PC-3 (cell line): Measurements from ENCODE around the gene ITLN1. TPM values are rescaled to one million over a fixed set of nuclear protein-coding genes. Genes with fewer than 3 reads are reported as not detected.

Source experiments
- ATAC-seq: fragments of 200-7000 bp; cut with Tn5 transposase; 2 replicates; pipeline ENCODE4 v1.9.1; 2020; ENCODE audit warnings: mild to moderate bottlenecking, moderate library complexity
- BruUV-seq: library from RNA; stranded (reverse); fragments of 400-500 nt; replicated peaks from 2 replicates; lab custom pipeline; 2021; lab: Mats Ljungman, UMichigan
- CTCF ChIA-PET: fragments of 300-600 bp; sonication (Branson Sonifier 250); formaldehyde crosslinking; loops from one replicate; lab custom pipeline; 2022; ENCODE audit warnings: antibody characterized with exemption; lab: Charles Lee
- POLR2A ChIA-PET: fragments of 300-600 bp; sonication (Branson Sonifier 250); formaldehyde crosslinking; loops from one replicate; lab custom pipeline; 2022; ENCODE audit warnings: antibody characterized with exemption; ENCODE audit not compliant: unreplicated experiment; lab: Charles Lee
- DNase-seq: peaks from one replicate; pipeline ENCODE4 v3.0.0-alpha.2; 2015
- H2AFZ ChIP-seq: fragments of 300-600 bp; sonication (generic); 2 replicates; pipeline ENCODE4 v1.6.0; 2016; ENCODE audit warnings: antibody characterized with exemption, low read length
- H3F3A ChIP-seq: fragments of 300-600 bp; sonication (generic); one replicate; pipeline ENCODE4 v1.6.0; 2017; ENCODE audit warnings: antibody characterized with exemption, low read length, control low read depth, mild to moderate bottlenecking; ENCODE audit not compliant: unreplicated experiment
- H3K27ac ChIP-seq: fragments of 300-600 bp; sonication (generic); 2 replicates; pipeline ENCODE4 v1.5.1; 2016; ENCODE audit warnings: mild to moderate bottlenecking, low read length
- H3K27me3 ChIP-seq: fragments of 300-600 bp; sonication (generic); 2 replicates; pipeline ENCODE4 v1.6.1; 2016; ENCODE audit warnings: low read length, mixed read lengths
- H3K36me3 ChIP-seq: fragments of 300-600 bp; sonication (generic); 2 replicates; pipeline ENCODE4 v1.6.1; 2016; ENCODE audit warnings: low read depth, mixed run types, low read length, mixed read lengths
- H3K4me1 ChIP-seq: fragments of 300-600 bp; sonication (generic); 2 replicates; pipeline ENCODE4 v1.5.1; 2016; ENCODE audit warnings: low read length; ENCODE audit not compliant: insufficient read depth
- H3K4me2 ChIP-seq: fragments of 300-600 bp; sonication (generic); 2 replicates; pipeline ENCODE4 v1.6.0; 2016; ENCODE audit warnings: low read length
- H3K4me3 ChIP-seq: fragments of 300-600 bp; sonication (generic); 2 replicates; pipeline ENCODE4 v1.5.1; 2016; ENCODE audit warnings: mild to moderate bottlenecking, low read length, mixed read lengths
- H3K79me2 ChIP-seq: fragments of 300-600 bp; sonication (generic); 2 replicates; pipeline ENCODE4 v1.6.1; 2017; ENCODE audit warnings: low read length, mixed read lengths
- H3K9ac ChIP-seq: fragments of 300-600 bp; sonication (generic); 2 replicates; pipeline ENCODE4 v1.6.0; 2016; ENCODE audit warnings: mild to moderate bottlenecking, low read length
- H3K9me2 ChIP-seq: fragments of 300-600 bp; sonication (generic); replicated peaks from 2 replicates; pipeline ENCODE4 v1.6.1; 2016; ENCODE audit warnings: mixed run types, low read length, mixed read lengths
- H3K9me3 ChIP-seq: fragments of 300-600 bp; sonication (generic); 2 replicates; pipeline ENCODE4 v1.6.1; 2016; ENCODE audit warnings: low read length, mixed read lengths
- H4K20me1 ChIP-seq: fragments of 300-600 bp; sonication (generic); 2 replicates; pipeline ENCODE4 v1.6.1; 2016; ENCODE audit warnings: low read length, mixed read lengths
- EZH2 ChIP-seq: fragments of 300-600 bp; sonication (generic); IDR thresholded peaks from one replicate; pipeline ENCODE4 v1.6.1; 2017; ENCODE audit warnings: antibody characterized with exemption, mild to moderate bottlenecking, low read length; ENCODE audit not compliant: unreplicated experiment
- EZH2phosphoT487 ChIP-seq: fragments of 300-600 bp; sonication (generic); IDR thresholded peaks from 2 replicates; pipeline ENCODE4 v1.6.1; 2018; ENCODE audit warnings: mild to moderate bottlenecking, antibody characterized with exemption, low read length, borderline replicate concordance
- intact Hi-C: fragments of 100-400 bp; cut with micrococcal nuclease; formaldehyde crosslinking; loops from 2 replicates; pipeline ENCODE4 v1.9.0; 2023
- total RNA-seq: library from RNA; depleted of rRNA; stranded (reverse); fragments of >200 nt; gene quantifications from 2 replicates; pipeline ENCODE4 v1.2.3, GENCODE V29; 2014
- TF ChIP-seq, protein P1 (sequence below): fragments of 300-600 bp; sonication (generic); conservative IDR thresholded peaks from 2 replicates; pipeline ENCODE4 v1.5.1; 2017; ENCODE audit warnings: antibody characterized with exemption, low read depth, mild to moderate bottlenecking, low read length

The ITLN1 gene
- total RNA-seq, 1 experiment from 2014 or later = not detected

- Histone ChIP-seq H3K36me3 (no peaks in the 10 kb centered on the region), H3K9me3 (no peaks in the 10 kb centered on the region), H3K27ac (no peak overlapping the region), H3F3A (no peaks in the 10 kb centered on the region), H3K27me3 (no peaks in the 10 kb centered on the region), H2AFZ (no peak overlapping the region), H3K4me3 (no peak overlapping the region), H3K4me1 (no peaks in the 10 kb centered on the region), H4K20me1 (no peaks in the 10 kb centered on the region), H3K79me2 (no peaks in the 10 kb centered on the region), H3K4me2 (no peak overlapping the region), H3K9ac (no peak overlapping the region), H3K9me2 (no peaks in the 10 kb centered on the region)
- TF ChIP-seq, protein P1, sequence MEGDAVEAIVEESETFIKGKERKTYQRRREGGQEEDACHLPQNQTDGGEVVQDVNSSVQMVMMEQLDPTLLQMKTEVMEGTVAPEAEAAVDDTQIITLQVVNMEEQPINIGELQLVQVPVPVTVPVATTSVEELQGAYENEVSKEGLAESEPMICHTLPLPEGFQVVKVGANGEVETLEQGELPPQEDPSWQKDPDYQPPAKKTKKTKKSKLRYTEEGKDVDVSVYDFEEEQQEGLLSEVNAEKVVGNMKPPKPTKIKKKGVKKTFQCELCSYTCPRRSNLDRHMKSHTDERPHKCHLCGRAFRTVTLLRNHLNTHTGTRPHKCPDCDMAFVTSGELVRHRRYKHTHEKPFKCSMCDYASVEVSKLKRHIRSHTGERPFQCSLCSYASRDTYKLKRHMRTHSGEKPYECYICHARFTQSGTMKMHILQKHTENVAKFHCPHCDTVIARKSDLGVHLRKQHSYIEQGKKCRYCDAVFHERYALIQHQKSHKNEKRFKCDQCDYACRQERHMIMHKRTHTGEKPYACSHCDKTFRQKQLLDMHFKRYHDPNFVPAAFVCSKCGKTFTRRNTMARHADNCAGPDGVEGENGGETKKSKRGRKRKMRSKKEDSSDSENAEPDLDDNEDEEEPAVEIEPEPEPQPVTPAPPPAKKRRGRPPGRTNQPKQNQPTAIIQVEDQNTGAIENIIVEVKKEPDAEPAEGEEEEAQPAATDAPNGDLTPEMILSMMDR = no peak
- no peak for TF ChIP-seq EZH2phosphoT487
- TF ChIP-seq EZH2 = no peak
- ChIA-PET POLR2A (no interaction called here), CTCF (no interaction called here)
- ATAC-seq (no peak), DNase-seq (no peak)
- BruUV-seq = no TSS peak
- intact Hi-C loops = no loop called here
Observed at GRCh38 chr1:160910170-160910750, 25.3 kb upstream of the ITLN1 start.

- CTCF ChIA-PET = no interaction called here
Observed at GRCh38 chr1:160907976-160908375, 23.0 kb upstream of the ITLN1 start.

DNA sequence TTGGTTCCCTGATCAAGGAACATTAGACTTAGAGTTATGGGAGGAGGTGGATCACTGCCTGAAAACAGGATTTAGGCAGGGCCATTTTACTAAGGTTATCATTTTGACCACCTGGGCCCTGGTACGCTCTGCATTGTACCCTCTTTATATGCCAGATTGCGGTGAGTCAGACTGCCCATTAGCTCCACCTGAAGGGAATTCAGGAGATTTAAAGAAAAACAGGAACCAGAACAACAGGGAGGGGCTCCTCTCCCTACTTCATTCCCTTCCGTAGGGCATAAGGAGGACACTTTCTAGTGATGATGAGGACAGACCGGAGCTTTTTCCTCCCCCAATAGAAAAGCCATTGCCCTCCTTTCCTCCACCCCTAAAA, 20.6 kb upstream of the ITLN1 start:
- H3F3A ChIP-seq = no peaks in the 10 kb centered on the region
- no peaks in the 10 kb centered on the region for H3K4me1 ChIP-seq
- no peak overlapping the region for H3K27ac ChIP-seq
- 0 out of 2 replicates have a peak, but pooled peaks have one; percentile 27 for ATAC-seq
- no peak overlapping the region for H2AFZ ChIP-seq
- no peaks in the 10 kb centered on the region for H3K79me2 ChIP-seq
- no peak for DNase-seq
- H3K9me3 ChIP-seq = no peaks in the 10 kb centered on the region
- no peaks in the 10 kb centered on the region for H4K20me1 ChIP-seq
- H3K36me3 ChIP-seq = no peaks in the 10 kb centered on the region
- H3K9ac ChIP-seq = no peak overlapping the region
- intact Hi-C loops = no loop called here
- no peak overlapping the region for H3K4me3 ChIP-seq
- TF ChIP-seq EZH2 (no peak), EZH2phosphoT487 (no peak)
- TF ChIP-seq, protein P1 = no peak
- BruUV-seq = no TSS peak
- peaks cover 17% of the 10 kb centered on the region for H3K27me3 ChIP-seq
- CTCF ChIA-PET = no interaction called here
- POLR2A ChIA-PET = no interaction called here
- no peak overlapping the region for H3K4me2 ChIP-seq
- no peaks in the 10 kb centered on the region for H3K9me2 ChIP-seq

More at GRCh38 chr1:160907976-160908375, 23.0 kb upstream of the ITLN1 start:
- H3K36me3 ChIP-seq = no peaks in the 10 kb centered on the region
- no peak overlapping the region for H3K9ac ChIP-seq
- H3K79me2 ChIP-seq = no peaks in the 10 kb centered on the region
- H3K9me2 ChIP-seq = no peaks in the 10 kb centered on the region
- no peaks in the 10 kb centered on the region for H4K20me1 ChIP-seq
- no peak for DNase-seq
- intact Hi-C loops = no loop called here
- peaks cover 6% of the 10 kb centered on the region; the same call in 1 of the 2 replicates for H3K27me3 ChIP-seq
- H3K27ac ChIP-seq = no peak overlapping the region
- POLR2A ChIA-PET = no interaction called here
- TF ChIP-seq EZH2 (no peak), EZH2phosphoT487 (no peak)
- TF ChIP-seq, protein P1 = no peak
- no peak overlapping the region for H2AFZ ChIP-seq
- H3K4me1 ChIP-seq = no peaks in the 10 kb centered on the region
- no TSS peak for BruUV-seq
- H3F3A ChIP-seq = no peaks in the 10 kb centered on the region
- ATAC-seq = no peak
- H3K9me3 ChIP-seq = no peaks in the 10 kb centered on the region
- H3K4me2 ChIP-seq = no peak overlapping the region
- H3K4me3 ChIP-seq = no peak overlapping the region
